ENCODE results near the gene FAM120A. TPM values are rescaled to one million over a fixed set of nuclear protein-coding genes. Genes with fewer than 3 reads are reported as not detected.

The FAM120A gene
- total RNA-seq, 4 donors from 2014 or later = 44.4 to 94.7 (median 72.3) TPM

- ATAC-seq (no peak), DNase-seq (no peak)
- intact Hi-C loops (cut with DNase I; ENCODE audit: low total_unique reads) = no loop called here
- in situ Hi-C loops (cut with MboI; ENCODE audit: low sequenced_read_pairs in 4 of 4) = no loop called here
- Histone ChIP-seq H3K27ac (no peak overlapping the region), H3K4me1 (no peaks in the 10 kb centered on the region), H3K4me3 (no peak overlapping the region), H3K9me3 (no peaks in the 10 kb centered on the region), H3K36me3 (no peaks in the 10 kb centered on the region), H3K27me3 (no peaks in the 10 kb centered on the region)
- TF ChIP-seq POLR2A (IDR thresholded peaks at IDR 0.05) (no peak), CTCF (IDR thresholded peaks at IDR 0.05 in 4 of 5, conservative IDR thresholded peaks at IDR 0.05 in 1 of 5) (no peak)
Observed at GRCh38 chr9:93427655-93428379, 23.7 kb upstream of the FAM120A start.

- in situ Hi-C loops (cut with MboI; ENCODE audit: low sequenced_read_pairs in 4 of 4) = no loop called here
- no peaks in the 10 kb centered on the region for H3K36me3 ChIP-seq
- intact Hi-C loops (cut with DNase I; ENCODE audit: low total_unique reads) = no loop called here
- no peak overlapping the region for H3K4me3 ChIP-seq
- H3K4me1 ChIP-seq = no peaks in the 10 kb centered on the region
- H3K27ac ChIP-seq = no peak overlapping the region
- TF ChIP-seq CTCF (IDR thresholded peaks at IDR 0.05 in 4 of 5, conservative IDR thresholded peaks at IDR 0.05 in 1 of 5) = no peak
- no peak for TF ChIP-seq POLR2A (IDR thresholded peaks at IDR 0.05)
- H3K27me3 ChIP-seq = no peaks in the 10 kb centered on the region
- H3K9me3 ChIP-seq = no peaks in the 10 kb centered on the region
- ATAC-seq = no peak
- no peak for DNase-seq
Observed at GRCh38 chr9:93431539-93432105, 19.9 kb upstream of the FAM120A start.

- DNase-seq = no peak
- ATAC-seq = no peak
- H3K27ac ChIP-seq = no peak overlapping the region
- H3K9me3 ChIP-seq = no peaks in the 10 kb centered on the region
- H3K4me3 ChIP-seq = no peak overlapping the region
- TF ChIP-seq CTCF (IDR thresholded peaks at IDR 0.05 in 4 of 5, conservative IDR thresholded peaks at IDR 0.05 in 1 of 5) = no peak
- TF ChIP-seq POLR2A (IDR thresholded peaks at IDR 0.05) = no peak
- intact Hi-C loops (cut with DNase I; ENCODE audit: low total_unique reads) = no loop called here
- H3K36me3 ChIP-seq = no peaks in the 10 kb centered on the region
- no peaks in the 10 kb centered on the region for H3K27me3 ChIP-seq
- H3K4me1 ChIP-seq = no peaks in the 10 kb centered on the region
- in situ Hi-C loops (cut with MboI; ENCODE audit: low sequenced_read_pairs in 4 of 4) = no loop called here
Observed at GRCh38 chr9:93432964-93433363, 18.5 kb upstream of the FAM120A start.

GRCh38 chr9:93434056-93434455 is 17.4 kb upstream of the FAM120A start:
- ATAC-seq = no peak
- Histone ChIP-seq H3K4me3 (no peak overlapping the region), H3K4me1 (no peaks in the 10 kb centered on the region), H3K27ac (no peak overlapping the region), H3K9me3 (no peaks in the 10 kb centered on the region), H3K36me3 (no peaks in the 10 kb centered on the region), H3K27me3 (no peaks in the 10 kb centered on the region)
- no peak for DNase-seq
- intact Hi-C loops (cut with DNase I; ENCODE audit: low total_unique reads) (no loop called here), in situ Hi-C loops (cut with MboI; ENCODE audit: low sequenced_read_pairs in 4 of 4) (no loop called here)
- TF ChIP-seq CTCF (IDR thresholded peaks at IDR 0.05 in 4 of 5, conservative IDR thresholded peaks at IDR 0.05 in 1 of 5) (no peak), POLR2A (IDR thresholded peaks at IDR 0.05) (no peak)
